Activated T-cell treated with anti-CD3 and anti-CD28 coated beads for 4 hours (primary cell): ENCODE results near the gene PITPNC1.
"Not testable (repeated sequence)": the region's sequence is repeated elsewhere in the genome, so short reads cannot be mapped to it uniquely, and the experiment has no call there.

Source experiments
- DNase-seq: peaks from one replicate; pipeline ENCODE4 v3.0.0-alpha.2; 2020

The PITPNC1 gene

GRCh38 chr17:67558740-67559380 is 181.8 kb downstream of the PITPNC1 start:
- DNase-seq: no peak

- no peak for DNase-seq
Observed at GRCh38 chr17:67559381-67559966, 182.4 kb downstream of the PITPNC1 start.

DNA sequence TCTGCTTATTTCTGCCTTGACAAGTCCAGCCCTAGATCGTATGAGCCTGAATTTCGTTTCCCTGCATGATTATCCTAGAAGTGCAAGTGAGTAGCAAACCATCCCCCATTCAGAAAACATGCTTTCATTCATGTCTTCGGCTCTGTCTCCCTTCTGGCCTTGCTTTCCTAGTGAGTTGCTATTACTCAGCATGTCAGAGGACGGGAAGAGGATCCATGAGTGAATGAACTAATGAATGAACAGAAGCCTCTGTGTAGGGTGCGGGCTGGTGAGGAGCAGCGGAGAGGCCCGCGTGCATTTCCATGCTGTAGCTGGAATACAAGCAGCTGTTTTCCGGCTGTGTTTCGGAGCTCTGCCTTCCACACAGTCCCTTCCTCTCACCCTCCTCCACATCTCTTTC is 184.9 kb downstream of the PITPNC1 start:
- DNase-seq: no peak

- no peak for DNase-seq
Observed at GRCh38 chr17:67563692-67564228, 186.7 kb downstream of the PITPNC1 start.

- no peak for DNase-seq
Observed at GRCh38 chr17:67565068-67565467, 188.0 kb downstream of the PITPNC1 start.

DNA sequence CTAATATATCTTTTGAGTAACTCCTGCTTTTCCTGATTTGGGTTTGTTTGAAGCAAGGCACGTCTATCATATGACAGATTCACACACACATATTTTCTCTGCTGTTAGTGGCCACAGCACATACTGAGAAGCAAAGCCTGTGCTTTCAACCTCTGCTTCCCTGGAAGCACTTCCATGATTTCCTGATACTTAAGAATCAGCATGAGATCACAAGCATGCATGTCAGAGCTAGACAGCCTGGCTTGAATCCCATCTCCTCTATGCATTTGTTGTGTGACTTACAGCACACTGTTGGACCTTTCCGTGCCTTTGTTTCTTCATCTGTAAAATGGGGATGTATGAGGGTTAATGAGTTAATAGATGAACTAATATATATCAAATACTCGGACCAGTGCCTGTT is 189.6 kb downstream of the PITPNC1 start:
- DNase-seq: no peak

GRCh38 chr17:67569015-67569451 is 192.0 kb downstream of the PITPNC1 start:
- DNase-seq: no peak

- DNase-seq: no peak
Observed at GRCh38 chr17:67569873-67570272, 192.8 kb downstream of the PITPNC1 start.

DNA sequence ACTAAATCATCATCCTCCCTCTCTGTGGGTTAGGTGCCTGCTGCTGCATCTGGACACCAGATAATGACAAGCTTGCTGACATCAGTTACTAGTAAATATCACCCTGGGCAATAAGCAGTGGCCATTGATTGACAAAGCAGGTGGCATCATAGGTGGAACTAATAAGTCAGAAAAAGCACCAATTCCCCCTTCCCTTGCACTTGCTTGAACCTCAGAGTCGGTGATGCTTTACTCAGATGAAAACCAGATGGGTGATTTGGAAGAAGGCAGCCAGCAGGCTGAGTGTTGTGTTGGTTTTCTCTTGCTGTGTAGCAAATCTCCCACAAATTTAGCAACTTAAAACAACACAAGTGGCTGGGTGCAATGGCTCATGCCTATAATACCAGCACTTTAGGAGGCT is 193.7 kb downstream of the PITPNC1 start:
- DNase-seq: no peak

GRCh38 chr17:67571478-67571877 is 194.4 kb downstream of the PITPNC1 start:
- DNase-seq: no peak

- no peak for DNase-seq
Observed at GRCh38 chr17:67573987-67574657, 197.0 kb downstream of the PITPNC1 start.

DNA sequence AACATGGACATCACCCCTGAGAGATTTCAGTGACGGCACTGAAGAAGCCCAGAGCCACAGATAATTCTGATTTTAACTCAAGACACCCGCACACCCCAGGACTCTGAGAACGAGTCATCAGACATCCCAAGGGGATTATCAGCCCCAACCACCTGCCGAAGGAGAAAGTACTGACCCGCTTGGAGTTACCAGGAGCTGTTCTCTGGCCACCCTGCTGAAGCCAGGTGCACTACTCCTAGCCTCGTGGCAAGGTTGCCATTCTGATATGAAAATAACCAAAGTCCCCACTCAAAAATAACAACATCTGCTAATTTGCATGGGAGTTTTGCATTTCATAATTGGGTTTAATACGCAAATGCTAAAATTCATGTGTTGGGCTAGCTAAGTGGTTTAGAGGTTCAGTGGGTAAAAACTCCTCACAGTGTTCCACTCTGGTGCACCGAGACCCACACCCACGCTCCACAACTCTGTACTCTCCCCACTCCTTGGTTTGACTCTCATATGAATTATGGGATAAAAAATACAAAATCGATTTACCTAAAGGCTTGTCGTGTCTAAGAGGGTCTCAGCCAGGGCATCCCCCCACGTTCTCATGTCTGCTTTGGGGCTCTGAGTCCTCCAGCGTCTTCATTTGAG is 197.7 kb downstream of the PITPNC1 start:
- no peak for DNase-seq

DNA sequence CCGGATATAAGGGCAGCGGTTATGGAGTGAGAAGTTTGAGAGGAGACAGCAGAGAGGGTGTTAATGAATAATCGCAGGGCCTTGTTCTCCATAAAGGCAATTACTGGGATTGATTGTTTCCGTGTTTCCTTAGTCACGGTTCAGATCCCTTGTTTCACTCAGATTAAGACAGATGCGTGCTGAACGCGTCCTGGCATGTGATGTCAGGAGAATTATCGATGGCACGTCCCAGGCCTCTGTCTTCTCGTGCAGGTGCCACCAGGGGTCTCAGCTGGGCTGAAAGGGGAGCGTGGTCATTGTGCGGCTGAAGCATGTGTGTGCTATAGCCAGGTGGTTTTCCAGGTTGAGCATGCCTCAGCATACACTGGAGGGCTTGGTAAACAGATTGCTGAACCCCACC is 198.2 kb downstream of the PITPNC1 start:
- no peak for DNase-seq

DNA sequence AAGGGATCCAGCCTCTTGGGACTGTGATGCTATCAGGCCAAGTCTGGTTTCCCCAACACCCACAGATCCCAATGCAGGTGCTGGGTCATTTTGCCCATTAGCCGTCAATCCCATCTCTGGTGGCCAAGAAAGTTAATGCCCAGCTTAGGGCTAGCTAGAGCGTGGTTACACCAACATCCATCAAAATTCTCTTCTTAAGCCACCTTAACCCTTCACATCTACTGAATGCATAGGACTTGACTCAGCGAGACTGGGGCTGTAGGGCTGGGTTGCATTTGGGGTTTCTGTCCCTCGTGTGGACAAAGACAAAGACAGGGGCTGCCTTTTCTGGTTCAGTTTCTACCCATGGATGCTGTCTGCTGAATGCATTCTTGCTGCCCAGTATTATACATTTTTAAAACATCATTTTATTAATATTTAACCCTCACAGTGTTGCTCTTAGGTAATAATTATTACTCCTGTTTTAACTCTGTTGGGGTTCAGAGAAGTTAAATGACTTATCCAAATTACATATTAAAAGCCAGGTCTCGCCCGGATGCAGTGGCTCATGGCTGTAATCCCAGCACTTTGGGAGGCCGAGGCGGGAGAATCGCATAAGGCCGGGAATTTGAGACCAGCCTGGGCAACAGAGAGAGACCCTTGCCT is 199.5 kb downstream of the PITPNC1 start:
- no peak for DNase-seq

GRCh38 chr17:67577429-67578141 is 200.5 kb downstream of the PITPNC1 start:
- DNase-seq: no peak

DNA sequence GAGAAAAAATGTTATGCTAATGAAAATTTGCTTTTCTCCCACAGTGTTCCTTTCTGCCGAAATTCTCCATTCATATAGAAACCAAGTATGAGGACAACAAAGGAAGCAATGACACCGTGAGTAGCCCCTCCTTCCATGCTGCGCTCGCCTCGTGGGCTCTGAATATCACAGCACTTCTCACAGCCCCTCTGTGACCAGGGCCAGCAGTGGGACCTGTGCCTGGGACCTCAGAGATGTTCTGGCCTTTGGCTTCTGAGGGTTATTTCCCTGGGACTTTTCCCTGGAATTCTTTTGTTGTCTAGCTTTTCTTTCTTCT is 201.0 kb downstream of the PITPNC1 start:
- DNase-seq: no peak

DNA sequence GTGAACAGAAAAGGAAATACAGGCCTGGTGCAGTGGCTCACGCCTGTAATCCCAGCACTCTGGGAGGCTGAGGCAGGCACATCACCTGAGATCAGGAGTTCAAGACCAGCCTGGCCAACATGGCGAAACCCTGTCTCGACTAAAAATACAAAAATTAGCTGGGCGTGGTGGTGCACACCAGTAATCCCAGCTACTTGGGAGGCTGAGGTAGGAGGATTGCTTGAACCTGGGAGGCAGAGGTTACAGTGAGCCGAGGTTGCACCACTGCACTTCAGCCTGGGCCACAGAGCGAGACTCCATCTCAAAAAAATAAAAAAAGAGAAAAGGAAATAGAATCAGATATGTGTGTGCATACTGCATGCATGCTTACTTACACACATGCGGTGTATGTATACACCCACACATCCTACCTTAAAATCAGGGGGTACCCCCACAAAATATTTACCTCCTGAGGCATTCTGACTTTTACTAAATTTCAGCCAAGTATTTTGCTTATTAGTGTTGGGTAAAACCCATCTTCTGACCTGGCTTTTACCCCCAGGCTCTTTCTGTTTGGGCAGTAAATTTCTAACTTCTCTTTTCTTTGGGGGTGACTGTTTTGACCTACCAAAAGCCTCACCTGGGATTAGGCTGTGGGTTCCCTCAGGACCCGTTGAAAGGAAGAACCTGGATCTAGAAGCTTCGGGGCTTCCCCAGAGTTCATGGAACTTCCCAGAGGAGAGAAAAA is 201.8 kb downstream of the PITPNC1 start:
- DNase-seq: not testable (repeated sequence)

GRCh38 chr17:67582673-67583081 is 205.6 kb downstream of the PITPNC1 start:
- DNase-seq: no peak

GRCh38 chr17:67585077-67585602 is 208.1 kb downstream of the PITPNC1 start:
- DNase-seq: no peak

DNA sequence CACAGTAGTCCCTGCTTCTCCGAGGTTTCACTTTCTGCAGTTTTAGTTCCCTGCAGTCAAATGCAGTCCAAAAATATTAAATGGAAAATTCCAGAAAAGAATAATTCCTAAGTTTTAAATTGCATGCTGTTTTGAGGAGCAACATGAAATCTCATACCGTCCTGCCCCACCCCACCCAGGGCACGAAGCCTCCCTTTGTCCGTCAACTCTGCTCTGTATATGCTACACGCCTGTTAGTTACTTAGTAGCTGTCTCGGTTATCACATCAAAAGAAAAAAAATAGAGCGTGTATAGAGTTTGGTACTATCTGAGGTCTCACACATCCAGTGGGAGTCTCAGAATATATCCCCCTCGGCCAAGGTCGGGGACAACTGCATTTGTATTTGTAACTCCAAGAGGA is 211.2 kb downstream of the PITPNC1 start:
- no peak for DNase-seq

DNA sequence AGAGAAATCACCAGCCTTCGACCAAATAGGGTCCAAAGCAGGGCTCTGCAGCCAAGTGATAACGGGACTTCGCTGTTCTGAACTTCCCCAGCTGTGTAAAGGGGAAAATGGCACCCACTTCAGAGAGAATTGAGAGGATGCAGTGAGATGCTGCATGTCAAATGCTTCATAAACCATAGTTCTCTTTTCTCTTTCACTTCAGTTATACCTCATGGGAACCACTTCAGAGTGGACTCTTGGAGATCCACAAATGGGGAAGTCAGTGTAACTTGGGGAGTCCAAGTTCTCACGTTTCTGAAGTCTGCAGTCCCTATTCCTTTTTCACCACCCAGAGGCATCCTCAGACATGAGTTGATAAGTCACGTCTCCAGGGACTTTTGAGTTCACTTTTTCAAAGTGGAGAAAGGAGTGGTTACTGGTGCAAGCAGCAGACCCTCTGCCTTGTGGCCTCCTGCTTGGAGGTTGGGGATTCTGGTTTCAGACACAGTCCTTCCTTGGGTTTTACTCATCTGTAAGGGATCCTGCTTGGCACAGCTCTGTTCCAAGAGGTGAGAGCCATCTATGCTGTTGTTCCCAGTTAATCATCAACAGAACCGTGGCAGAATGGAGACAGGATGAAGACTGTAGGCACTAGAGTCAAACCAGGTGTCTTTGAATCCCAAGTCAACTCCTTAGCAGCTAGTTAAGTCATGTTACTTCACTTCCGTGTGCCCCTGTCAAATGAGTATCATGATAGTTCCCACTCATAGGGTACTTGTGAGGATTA is 217.2 kb downstream of the PITPNC1 start:
- no peak for DNase-seq
